Stimulated activated CD4-positive, alpha-beta T cell treated with anti-CD3 and anti-CD28 coated beads, TNF-alpha, amount 100 ng/mL, for 1 hour (primary cell): ENCODE data around the gene KIF1C.
"Not testable (repeated sequence)": the region's sequence is repeated elsewhere in the genome, so short reads cannot be mapped to it uniquely, and the experiment has no call there.

Experiments
- DNase-seq, 3 donors: peaks; one replicate each; pipeline ENCODE4 v3.0.0-alpha.2; 2020; ENCODE audit warnings: low read depth in 3 of 3, low spot score in 1 of 3

Gene KIF1C

GRCh38 chr17:5042157-5043022 lies 44.6 kb downstream of the KIF1C start:
- no peak for DNase-seq

DNA sequence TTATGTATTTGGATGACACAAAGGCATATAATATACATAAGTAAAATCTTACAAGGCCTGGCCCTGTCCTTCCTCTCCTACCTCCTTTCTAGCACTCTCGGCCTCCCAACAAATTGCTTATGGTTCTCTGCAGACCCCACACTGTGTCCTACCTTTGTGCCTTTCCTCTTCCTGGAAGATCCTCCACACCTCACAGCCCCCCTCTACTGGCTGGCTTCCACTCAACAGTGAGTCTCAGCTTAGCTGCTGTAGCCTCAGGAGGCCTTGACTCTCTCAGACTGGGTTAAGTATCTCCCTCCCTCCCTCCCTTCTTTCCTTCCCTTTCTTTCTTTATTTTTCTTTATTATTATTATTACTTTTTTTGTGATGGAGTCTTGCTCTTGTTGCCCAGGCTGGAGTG lies 45.8 kb downstream of the KIF1C start:
- no peak for DNase-seq

GRCh38 chr17:5044630-5045029 lies 46.9 kb downstream of the KIF1C start:
- no peak for DNase-seq

GRCh38 chr17:5045496-5045895 lies 47.7 kb downstream of the KIF1C start:
- DNase-seq = no peak

DNA sequence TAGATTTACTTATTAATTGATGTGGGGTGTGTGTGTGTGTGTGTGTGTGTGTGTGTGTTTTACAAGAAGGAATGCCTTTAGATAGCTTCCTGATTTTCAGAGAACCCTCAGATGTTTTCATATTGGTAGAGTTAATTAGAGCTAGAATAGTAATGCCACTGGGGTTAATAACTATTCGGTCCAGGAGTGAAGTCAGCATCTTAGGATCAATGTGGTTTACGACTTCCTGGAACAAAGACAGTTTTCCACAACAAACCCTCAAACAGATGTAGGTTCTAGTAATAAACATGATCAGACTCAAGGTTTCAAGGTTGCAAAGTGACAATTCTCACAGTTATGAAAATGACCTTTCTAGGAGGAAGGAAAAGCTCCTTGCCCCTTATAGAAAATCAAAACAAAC lies 49.7 kb downstream of the KIF1C start:
- no peak for DNase-seq

GRCh38 chr17:5049314-5049841 lies 51.6 kb downstream of the KIF1C start:
- peak in 2 of 3 donors; percentile 52 to 67 for DNase-seq

DNA sequence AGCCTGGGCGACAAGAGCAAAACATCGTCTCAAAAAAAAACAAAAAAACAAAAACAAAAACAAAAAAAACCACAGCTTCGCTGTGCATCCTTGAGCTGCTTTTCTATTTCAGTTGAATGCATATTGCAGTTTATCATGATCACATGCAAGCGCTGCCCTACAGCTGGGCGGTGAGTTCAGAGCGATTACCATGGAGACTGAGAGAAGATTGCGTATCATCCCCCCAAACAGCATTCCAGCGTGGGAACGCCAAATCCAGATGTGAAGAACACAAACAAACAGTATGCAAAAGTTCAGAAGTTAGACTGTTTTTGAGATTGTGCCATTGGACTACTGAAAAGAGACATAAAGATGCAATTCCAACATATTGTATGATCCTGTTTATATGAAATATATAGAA lies 52.5 kb downstream of the KIF1C start:
- DNase-seq = no peak

GRCh38 chr17:5055543-5055942 lies 57.8 kb downstream of the KIF1C start:
- DNase-seq = no peak

DNA sequence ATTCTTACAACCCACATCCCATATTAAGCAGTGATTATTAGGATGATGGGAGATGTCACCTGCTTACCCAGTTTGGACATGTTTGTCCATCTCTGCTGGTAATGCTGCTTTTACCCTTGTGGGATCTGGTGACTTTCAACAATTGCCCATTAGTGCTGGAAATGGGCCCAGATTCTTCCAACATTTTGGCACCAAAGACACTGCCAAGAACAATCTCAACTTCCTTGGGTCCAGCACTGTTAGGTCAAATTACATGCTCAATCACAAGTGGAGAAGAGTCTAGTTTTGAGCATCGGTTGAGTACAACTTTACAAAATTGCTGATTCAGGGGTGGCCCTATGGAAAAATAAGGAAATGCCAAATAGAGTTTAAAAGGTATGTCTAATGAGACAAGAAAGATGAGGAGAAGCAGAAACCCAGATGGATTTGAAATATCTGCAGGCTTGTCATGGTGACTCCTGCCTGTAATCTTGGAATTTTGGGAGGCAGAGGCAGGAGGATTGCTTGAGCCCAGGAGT lies 67.5 kb downstream of the KIF1C start:
- no peak for DNase-seq

DNA sequence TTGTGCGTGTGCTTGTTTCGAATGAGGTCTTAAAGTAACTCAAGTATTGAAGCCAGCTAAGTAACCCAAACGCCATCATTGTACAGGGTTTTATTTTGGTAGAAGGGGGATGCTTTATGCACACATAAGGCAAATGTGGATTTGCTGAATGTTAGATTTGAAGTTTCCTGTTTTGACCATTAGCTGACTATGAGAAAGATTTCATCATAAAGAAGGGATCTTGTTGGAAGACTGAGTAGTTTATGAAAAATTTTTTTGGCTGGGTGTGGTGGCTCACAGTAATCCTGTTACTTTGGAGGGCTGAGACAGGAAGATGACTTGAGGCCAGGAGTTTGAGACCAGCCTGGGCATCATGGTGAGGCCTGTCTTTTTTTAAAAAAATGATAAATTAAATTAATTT lies 70.5 kb downstream of the KIF1C start:
- DNase-seq = no peak

DNA sequence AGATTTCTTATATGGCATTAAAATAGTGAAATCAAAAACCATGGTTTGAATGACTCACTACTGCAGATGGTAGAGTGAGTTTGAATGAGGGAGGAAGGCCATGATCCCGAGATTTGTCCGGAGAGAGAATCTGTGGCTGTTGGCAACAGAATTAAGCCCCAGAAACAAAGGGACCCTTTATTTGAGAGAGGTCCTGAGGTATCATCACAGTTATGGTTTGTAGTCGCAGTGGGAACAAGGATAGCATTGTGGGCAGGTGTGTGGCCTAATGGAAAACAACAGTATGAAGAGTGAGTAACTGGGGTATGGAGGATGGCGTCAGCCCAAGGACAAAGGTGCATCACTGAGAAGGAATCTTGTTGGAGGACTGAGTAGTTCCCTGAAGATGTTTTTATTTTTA lies 72.0 kb downstream of the KIF1C start:
- DNase-seq = no peak

GRCh38 chr17:5075472-5075871 lies 77.7 kb downstream of the KIF1C start:
- not testable (repeated sequence) for DNase-seq

- not testable (repeated sequence) for DNase-seq
Measured at GRCh38 chr17:5077275-5077674, 79.5 kb downstream of the KIF1C start.

- no peak for DNase-seq
Measured at GRCh38 chr17:5077781-5078105, 80.0 kb downstream of the KIF1C start.
